ENCODE measurements around the gene SEC61A2.

SEC61A2 gene

DNA sequence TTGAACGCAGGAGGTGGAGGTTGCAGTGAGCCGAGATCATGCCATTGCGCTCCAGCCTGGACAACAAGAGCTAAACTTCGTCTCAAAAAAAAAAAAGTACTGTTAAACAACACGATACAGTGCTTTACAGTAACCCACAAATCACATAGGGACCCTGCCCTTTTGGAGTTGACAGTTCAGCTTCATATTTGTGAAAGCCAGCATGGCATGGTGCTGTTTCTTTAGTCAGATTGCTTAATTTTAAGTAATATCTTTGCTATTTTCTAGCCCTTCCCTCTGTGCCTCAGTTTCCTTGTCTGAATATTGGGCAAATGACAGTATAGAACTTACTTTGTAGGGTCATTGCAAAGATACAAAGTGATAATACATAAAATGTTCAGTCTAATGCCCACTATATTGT, 71.4 kb downstream of the SEC61A2 start:
- no peak for DNase-seq

DNA sequence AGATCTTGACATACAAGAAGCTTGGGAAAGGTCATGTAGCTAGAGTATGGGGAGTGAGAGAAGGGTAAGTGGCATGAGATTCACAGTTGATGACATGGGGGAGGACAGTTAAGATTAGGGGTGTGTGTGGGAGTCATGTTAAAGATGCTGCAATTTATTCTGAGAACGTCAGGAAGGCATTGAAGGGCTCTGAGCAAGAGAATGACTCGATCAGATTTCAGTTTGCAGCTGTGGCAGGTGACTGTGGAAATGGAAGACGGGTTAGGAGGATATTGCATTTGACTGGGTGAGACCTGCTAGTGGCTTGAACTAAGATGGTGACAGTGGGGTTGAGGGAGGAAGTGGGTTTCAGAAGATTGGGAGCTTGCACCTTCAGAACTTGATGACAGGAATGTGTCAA, 72.1 kb downstream of the SEC61A2 start:
- DNase-seq = no peak

DNA sequence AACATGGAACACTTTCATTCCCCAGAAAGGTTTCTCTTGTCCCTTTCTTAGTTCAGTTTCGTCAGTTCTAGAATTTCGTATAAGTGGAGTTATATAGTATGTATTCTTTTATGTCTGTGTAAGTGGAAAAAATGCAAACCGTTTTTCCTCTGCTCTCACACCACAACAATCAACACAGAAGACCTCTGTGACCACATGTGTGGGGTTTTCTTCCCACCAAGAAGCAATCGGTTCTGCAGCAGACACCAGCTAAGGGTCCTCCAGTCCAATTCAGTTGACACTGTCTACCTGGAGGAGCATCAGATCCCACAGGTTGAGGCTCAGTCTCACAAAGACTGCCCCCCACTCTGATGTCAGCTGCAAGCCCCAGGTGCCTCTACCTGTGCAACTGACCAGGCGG, 72.7 kb downstream of the SEC61A2 start:
- no peak for DNase-seq

DNA sequence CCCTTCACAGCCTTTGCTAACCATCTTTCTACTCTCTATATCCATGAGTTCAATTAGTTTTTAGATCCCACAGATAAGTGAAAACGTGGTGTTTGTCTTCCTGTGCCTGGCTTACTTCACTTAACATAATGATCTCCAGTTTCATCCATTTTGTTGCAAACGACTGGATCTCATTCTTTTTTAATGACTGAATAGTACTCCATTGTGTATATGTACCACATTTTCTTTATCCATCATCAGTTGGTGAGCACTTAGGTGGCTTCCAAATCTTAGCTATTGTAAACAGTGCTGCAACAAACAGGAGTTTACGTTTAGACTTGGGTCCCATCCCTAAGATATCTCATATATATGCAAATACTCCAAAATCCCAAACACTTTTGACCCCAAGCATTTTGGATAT, 75.6 kb downstream of the SEC61A2 start:
- no peak for DNase-seq

DNA sequence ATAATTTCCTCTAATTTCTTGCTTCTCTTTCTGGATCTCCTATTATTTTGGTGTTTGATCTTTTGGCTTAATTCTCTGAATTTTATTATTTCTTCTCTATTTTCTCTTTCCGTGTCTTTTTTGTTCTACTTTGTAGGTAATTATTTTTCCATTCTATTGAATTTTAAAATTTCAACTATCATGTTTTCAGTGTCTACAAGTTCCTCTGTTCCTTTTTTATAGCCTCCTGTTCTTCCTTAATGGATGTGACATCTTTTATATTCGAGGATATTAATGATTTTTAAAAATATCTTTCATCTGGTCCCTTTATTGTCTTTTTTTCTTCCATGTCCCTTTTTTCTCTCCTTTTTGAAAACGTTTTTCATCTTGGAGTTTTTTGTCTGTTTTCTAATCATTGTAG, 77.6 kb downstream of the SEC61A2 start:
- no peak for DNase-seq

DNA sequence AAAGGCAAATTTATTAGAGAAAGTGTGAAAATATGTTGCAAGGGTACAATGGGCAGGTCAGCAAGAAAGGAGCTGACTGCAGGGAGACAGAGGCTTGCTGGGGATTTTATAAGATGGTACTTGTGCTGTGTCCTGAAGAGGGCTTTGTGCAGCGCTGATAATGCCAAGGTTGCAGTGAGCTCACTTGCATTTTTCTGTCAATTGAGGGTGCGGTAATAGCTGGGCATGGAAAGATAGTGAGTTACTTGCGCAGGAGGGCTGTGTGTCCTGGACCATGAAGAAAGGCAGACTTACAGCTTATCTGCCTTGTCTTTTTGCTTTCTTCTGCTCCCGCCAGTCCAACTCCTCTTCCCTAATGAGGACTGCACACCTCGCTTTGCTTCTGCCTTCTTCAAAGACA, 79.0 kb downstream of the SEC61A2 start:
- DNase-seq = no peak

DNA sequence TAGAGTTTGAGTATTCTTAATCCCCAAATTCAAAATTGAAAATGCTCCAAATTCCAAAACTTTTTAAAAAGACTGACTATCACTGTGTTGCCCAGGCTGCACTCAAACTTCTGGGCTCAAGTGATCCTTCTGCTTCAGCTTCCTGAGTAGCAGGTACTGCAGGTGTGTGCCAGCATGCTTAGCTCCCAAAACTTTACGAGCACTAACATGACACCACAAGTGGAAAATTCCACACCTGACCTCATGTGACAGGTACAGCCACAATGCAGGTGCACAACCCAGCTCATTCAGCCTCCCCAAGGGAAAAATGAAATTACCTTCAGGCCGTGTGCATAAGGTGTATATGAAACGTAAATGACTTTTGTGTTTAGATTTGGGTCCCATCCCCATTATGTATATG, 83.0 kb downstream of the SEC61A2 start:
- no peak for DNase-seq

DNA sequence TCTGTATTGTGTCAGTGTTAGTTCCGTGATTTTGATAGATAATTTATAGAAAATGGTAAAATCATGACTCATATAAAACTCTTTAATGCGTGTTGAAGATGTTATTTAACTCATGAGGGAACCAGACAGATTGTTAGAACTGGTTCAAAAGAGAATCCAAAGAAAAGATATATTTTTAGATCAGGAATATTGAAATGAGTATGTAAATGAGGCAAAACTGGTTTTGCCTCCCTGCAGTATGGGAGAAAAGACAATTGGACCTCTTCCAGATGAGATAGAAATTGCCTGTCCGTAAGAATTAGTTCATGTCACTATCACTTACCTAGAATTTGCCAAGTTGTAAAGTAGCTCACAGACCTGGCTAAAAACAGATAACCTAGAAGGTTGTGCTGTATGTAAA, 84.1 kb downstream of the SEC61A2 start:
- DNase-seq = no peak

DNA sequence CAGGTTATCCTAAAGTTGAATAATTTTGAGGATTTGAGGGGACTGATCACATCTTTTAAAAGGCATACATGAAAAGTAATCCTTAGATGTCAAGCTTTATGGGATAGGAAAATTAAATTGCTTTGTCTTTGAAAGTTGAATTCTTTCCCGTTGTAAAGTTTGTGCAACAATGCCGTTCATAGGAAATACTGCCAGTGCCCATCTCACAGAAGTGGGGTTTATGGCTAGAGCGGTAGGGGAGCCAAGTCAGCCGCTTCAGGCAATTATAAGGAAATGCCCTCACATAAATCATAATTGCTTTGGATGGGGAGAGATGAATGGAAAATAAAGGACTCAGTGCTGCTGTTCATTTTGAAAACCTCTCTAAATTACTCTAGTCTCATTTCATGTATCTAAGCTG, 84.6 kb downstream of the SEC61A2 start:
- DNase-seq = no peak

DNA sequence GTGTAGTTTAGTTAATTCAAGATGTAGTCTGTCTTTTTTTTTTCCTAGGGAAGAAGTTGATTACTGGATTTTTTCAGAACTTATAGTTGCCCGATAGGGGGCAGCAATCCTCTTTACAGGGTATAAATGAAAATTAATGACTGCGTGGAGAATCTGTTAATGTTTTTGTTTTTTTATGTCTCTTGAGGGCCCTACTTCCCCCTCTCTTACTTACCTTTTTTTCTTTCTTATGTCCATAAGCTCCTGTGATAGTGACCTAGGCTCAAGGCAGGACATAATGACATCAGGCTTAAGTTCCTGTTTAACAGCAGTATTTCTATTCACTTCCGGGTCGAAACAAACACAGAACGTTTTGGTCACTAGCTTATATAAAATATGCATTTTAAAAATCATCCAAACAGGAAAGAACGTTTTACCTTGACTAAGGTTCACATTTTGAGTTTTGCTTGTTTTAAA, 85.3 kb downstream of the SEC61A2 start:
- no peak for DNase-seq
